T47D (cell line): ENCODE measurements around the gene ARID4A.
"Not testable (repeated sequence)": the region's sequence is repeated elsewhere in the genome, so short reads cannot be mapped to it uniquely, and the experiment has no call there.

Source experiments
- DNase-seq, 2 experiments: peaks; one replicate each; pipeline versions ENCODE4 v3.0.0 to v3.0.0-alpha.2; 2011 to 2012; ENCODE audit warnings: low read depth in 1 of 2, low spot score in 1 of 2
- JUND ChIP-seq: IDR thresholded peaks from 2 replicates; pipeline ENCODE4 v1.6.1; 2012; ENCODE audit warnings: low read depth
- in situ Hi-C: cut with HindIII; loops from 2 replicates; pipeline ENCODE4 v1.10.0; 2016; ENCODE audit warnings: low sequenced_read_pairs, low pct_unique_long_range_greater_than_20kb

ARID4A gene

GRCh38 chr14:58398495-58398894 is 100.1 kb downstream of the ARID4A start:
- in situ Hi-C loops: no loop called here
- no peak for DNase-seq
- no peak for TF ChIP-seq JUND

DNA sequence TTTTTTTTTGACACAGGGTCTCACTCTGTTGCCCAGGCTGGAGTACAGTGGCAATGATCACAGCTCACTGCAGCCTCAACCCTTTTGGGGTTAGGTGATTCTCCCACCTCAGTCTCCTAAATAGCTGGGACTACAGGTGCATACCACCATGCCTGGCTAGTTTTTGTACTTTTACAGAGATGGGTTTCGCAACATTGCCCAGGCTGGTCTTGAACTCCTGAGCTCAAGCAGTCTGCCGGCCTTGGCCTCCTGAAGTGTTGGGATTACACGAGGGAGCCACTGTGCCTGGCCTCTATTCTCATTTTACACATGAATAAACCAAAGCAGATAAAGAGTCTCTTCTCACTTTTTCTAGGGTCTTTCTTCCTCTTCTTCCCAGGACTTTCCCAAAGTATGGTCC is 100.5 kb downstream of the ARID4A start:
- in situ Hi-C loops: no loop called here
- TF ChIP-seq JUND: no peak
- no peak for DNase-seq

- TF ChIP-seq JUND: no peak
- DNase-seq: peak in 1 of 2 experiments; percentile 48
- in situ Hi-C loops: no loop called here
Measured at GRCh38 chr14:58401587-58401986, 103.2 kb downstream of the ARID4A start.

- no peak for TF ChIP-seq JUND
- in situ Hi-C loops: no loop called here
- DNase-seq: no peak
Measured at GRCh38 chr14:58408681-58409215, 110.4 kb downstream of the ARID4A start.

DNA sequence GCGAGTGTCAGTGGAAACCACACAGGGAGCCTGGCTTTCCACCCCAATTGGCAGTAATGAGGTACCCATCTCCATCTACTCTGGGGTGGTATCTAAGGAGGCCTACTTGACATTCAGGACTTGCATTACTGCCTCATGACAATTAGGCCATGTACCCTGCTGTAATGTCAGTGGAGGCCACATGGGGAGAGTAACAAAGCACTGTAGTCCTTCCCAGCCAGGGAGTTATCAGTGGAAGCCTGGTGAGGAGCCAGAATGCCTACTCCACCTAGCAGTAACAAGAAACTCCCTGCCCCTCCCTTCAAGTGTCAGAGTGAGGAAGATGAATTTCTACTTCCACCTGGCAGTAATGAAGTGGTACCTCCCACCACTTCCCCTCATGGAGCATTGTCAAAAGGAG is 116.5 kb downstream of the ARID4A start:
- in situ Hi-C loops: no loop called here
- DNase-seq: no peak
- no peak for TF ChIP-seq JUND

DNA sequence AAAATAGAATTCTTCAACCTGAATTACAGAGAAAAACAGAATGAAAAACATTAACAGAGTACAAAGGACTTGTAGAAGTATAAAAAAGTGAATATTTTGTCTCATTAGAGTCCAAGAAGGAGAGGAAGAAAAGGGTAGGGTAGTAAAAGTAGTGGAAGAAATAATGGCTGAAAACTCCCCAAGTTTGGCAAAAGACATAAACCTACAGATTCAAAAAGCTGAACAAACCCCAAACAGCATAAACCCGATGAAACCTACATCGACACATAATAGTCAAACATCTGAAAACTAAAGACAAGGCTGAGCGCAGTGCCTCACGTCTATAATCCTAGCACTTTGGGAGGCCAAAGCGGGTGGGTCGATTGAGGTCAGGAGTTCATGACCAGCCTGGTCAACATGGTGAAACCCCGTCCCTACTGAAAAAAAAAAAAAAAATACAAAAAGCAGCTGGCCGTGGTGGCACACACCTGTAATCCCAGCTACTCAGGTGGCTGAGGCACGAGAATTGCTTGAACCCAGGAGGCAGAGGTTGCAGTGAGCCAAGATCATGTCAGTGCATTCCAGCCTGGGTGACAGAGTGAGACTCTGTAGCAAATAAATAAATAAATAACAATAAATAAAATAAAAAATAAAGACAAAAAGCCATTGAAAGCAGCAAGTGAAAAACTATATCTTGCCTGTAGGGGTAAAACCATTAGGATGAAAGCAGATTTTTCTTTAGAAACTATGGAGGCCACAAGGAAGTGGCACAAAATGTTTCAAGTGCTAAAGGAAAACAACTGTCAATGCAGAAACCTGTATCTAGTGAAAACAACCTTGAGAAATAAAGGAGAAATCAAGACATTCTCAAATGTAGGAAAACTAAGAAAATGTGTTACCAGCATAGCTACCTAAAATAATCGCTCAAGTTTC is 117.5 kb downstream of the ARID4A start:
- TF ChIP-seq JUND: no peak
- DNase-seq: no peak
- in situ Hi-C loops: no loop called here

- in situ Hi-C loops, DNase-seq: not testable (repeated sequence)
Measured at GRCh38 chr14:58416934-58417333, 118.6 kb downstream of the ARID4A start.
